Vagina (tissue), 2 donors: ENCODE results near the gene KLK4. TPM values are rescaled to one million over a fixed set of nuclear protein-coding genes. Genes with fewer than 3 reads are reported as not detected.

Source experiments
- DNase-seq, 2 donors: peaks; one replicate each; pipeline ENCODE4 v3.0.0-alpha.2; 2017; ENCODE audit errors: extremely low spot score in 2 of 2
- H3K27ac ChIP-seq: fragments of 200-600 bp; sonication (generic); one replicate; pipeline ENCODE4 v1.5.1; 2019
- H3K27me3 ChIP-seq: fragments of 200-600 bp; sonication (generic); one replicate; pipeline ENCODE4 v1.5.1; 2019
- H3K36me3 ChIP-seq, 2 donors: fragments of 200-600 bp; sonication (generic); one replicate each; pipeline ENCODE4 v1.5.1; 2017 to 2019
- H3K4me1 ChIP-seq: fragments of 200-600 bp; sonication (generic); one replicate; pipeline ENCODE4 v1.5.1; 2019
- H3K4me3 ChIP-seq, 2 donors: fragments of 200-600 bp; sonication (generic); 1 replicate in 1 of 2; 2 replicates in 1 of 2; pipeline ENCODE4 v1.5.1; 2016 to 2019
- H3K9me3 ChIP-seq: fragments of 200-600 bp; sonication (generic); one replicate; pipeline ENCODE4 v1.5.1; 2019
- CTCF ChIP-seq, 3 experiments: fragments of 450-650 bp in 2 of 3; fragments of 200-600 bp in 1 of 3; sonication (generic) in 1 of 3; IDR thresholded peaks; one replicate each; pipeline ENCODE4 v1.5.1; 2017 to 2019; ENCODE audit warnings: antibody characterized with exemption in 3 of 3, mild to moderate bottlenecking in 2 of 3, moderate library complexity in 2 of 3
- POLR2A ChIP-seq, 2 donors: fragments of 450-650 bp; IDR thresholded peaks; one replicate each; pipeline ENCODE4 v1.6.1; 2017; ENCODE audit warnings: antibody characterized with exemption in 2 of 2, mild to moderate bottlenecking in 2 of 2, moderate library complexity in 2 of 2
- POLR2AphosphoS5 ChIP-seq, 2 donors: sonication (generic); formaldehyde crosslinking; IDR thresholded peaks; one replicate each; pipeline ENCODE4 v1.9.0; 2017; ENCODE audit warnings: antibody characterized with exemption in 2 of 2, mild to moderate bottlenecking in 2 of 2, low read depth in 1 of 2; ENCODE audit not compliant: insufficient read depth in 1 of 2
- intact Hi-C: fragments of 100-400 bp; cut with DNase I; formaldehyde crosslinking; loops from one replicate; pipeline ENCODE4 v1.15.1; 2023
- total RNA-seq: library from RNA; depleted of rRNA; stranded (reverse); fragments of >200 nt; gene quantifications from one replicate; pipeline ENCODE4 v1.2.3, GENCODE V29; 2016

KLK4 gene, protein sequence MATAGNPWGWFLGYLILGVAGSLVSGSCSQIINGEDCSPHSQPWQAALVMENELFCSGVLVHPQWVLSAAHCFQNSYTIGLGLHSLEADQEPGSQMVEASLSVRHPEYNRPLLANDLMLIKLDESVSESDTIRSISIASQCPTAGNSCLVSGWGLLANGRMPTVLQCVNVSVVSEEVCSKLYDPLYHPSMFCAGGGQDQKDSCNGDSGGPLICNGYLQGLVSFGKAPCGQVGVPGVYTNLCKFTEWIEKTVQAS
- not detected for total RNA-seq

GRCh38 chr19:50911206-50912101, at the start of gene KLK4:
KLK4 (minus strand) TSS chr19:50911395; CDS start chr19:50910738, 657 bp downstream.
- DNase-seq: no peak
- H3K36me3 ChIP-seq: no peaks in the 10 kb centered on the region
- H3K9me3 ChIP-seq: no peaks in the 10 kb centered on the region
- H3K27ac ChIP-seq: no peak within 1 kb of the TSS
- intact Hi-C loops: no loop called here
- peaks cover 8% of the 10 kb centered on the region for H3K4me1 ChIP-seq
- H3K4me3 ChIP-seq: no peak within 1 kb of the TSS
- TF ChIP-seq CTCF (IDR thresholded peaks at IDR 0.05) (no peak), POLR2AphosphoS5 (IDR thresholded peaks at IDR 0.05; ENCODE audit: insufficient read depth in 1 of 2, low read depth in 1 of 2) (no peak), POLR2A (IDR thresholded peaks at IDR 0.05) (no peak)
- no peaks in the 10 kb centered on the region for H3K27me3 ChIP-seq

GRCh38 chr19:50959731-50960500, 48.7 kb upstream of the KLK4 start:
- Histone ChIP-seq H3K9me3 (no peaks in the 10 kb centered on the region), H3K27me3 (no peaks in the 10 kb centered on the region), H3K27ac (no peak overlapping the region), H3K4me3 (no peak overlapping the region), H3K36me3 (no peaks in the 10 kb centered on the region), H3K4me1 (no peaks in the 10 kb centered on the region)
- intact Hi-C loops: no loop called here
- DNase-seq: no peak
- TF ChIP-seq POLR2AphosphoS5 (IDR thresholded peaks at IDR 0.05; ENCODE audit: insufficient read depth in 1 of 2, low read depth in 1 of 2): no peak
- no peak for TF ChIP-seq CTCF (IDR thresholded peaks at IDR 0.05)
- no peak for TF ChIP-seq POLR2A (IDR thresholded peaks at IDR 0.05)

DNA sequence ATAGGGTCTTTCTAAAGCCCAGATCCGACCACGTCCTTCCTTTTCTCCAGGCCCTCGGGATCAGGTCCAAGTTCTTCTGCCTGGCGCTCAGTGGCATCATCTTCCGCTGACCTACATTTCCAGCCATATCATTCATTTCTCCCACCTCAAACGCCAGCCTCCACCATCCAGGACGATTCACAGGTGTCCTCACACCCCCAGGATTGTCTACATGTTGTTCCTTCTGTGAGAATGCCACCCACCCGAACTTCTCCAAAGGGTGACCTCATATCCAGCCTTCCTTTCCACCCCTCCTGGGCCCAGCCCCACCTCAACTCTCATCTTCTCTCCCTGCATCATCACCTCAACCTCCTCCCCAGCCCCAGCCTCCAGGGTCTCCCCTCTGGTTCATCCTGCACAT, 46.4 kb upstream of the KLK4 start:
- no peak for DNase-seq
- no peak for TF ChIP-seq POLR2A (IDR thresholded peaks at IDR 0.05)
- no peak for TF ChIP-seq POLR2AphosphoS5 (IDR thresholded peaks at IDR 0.05; ENCODE audit: insufficient read depth in 1 of 2, low read depth in 1 of 2)
- TF ChIP-seq CTCF (IDR thresholded peaks at IDR 0.05): no peak
- no peaks in the 10 kb centered on the region for H3K9me3 ChIP-seq
- no peak overlapping the region for H3K27ac ChIP-seq
- H3K27me3 ChIP-seq: no peaks in the 10 kb centered on the region
- no peaks in the 10 kb centered on the region for H3K36me3 ChIP-seq
- intact Hi-C loops: no loop called here
- no peak overlapping the region for H3K4me3 ChIP-seq
- H3K4me1 ChIP-seq: no peaks in the 10 kb centered on the region

DNA sequence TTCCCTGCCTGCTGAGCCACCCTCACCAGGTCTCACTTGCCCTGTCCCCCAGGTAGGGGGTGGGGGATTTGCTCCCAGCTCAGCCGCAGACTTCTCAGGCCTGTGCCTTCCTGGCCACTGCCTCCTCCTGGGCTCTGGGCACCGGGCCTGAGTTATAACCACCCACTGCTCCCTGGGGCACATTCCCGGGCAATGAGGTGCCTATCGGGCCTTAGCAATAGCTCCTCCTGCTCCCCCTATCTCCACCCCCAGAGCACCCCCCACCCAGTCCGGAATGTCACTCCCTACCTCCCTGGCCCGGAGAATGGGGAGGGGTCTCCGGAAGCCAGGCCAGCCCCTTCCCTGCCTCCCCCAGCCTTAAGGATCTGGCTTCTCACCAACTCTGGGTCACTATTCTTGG, 41.7 kb upstream of the KLK4 start, which contains the start of gene KLK5:
KLK5 (minus strand) TSS at position 129 of the 400 bp plus-strand sequence. CDS start 381 bp downstream, outside the sequence.
- no peak within 1 kb of the TSS for H3K27ac ChIP-seq
- DNase-seq: no peak
- no peaks in the 10 kb centered on the region for H3K36me3 ChIP-seq
- intact Hi-C loops: no loop called here
- H3K9me3 ChIP-seq: no peaks in the 10 kb centered on the region
- H3K27me3 ChIP-seq: no peaks in the 10 kb centered on the region
- H3K4me3 ChIP-seq: no peak within 1 kb of the TSS
- H3K4me1 ChIP-seq: no peaks in the 10 kb centered on the region
- no peak for TF ChIP-seq CTCF (IDR thresholded peaks at IDR 0.05)
- TF ChIP-seq POLR2A (IDR thresholded peaks at IDR 0.05): no peak
- TF ChIP-seq POLR2AphosphoS5 (IDR thresholded peaks at IDR 0.05; ENCODE audit: insufficient read depth in 1 of 2, low read depth in 1 of 2): no peak
